Measurements from ENCODE around the gene YKT6.

The YKT6 gene

GRCh38 chr7:44222074-44222473 lies 21.3 kb downstream of the YKT6 start:
- no peak overlapping the region for H3K4me3 ChIP-seq (replicated peaks in 1 of 2; ENCODE audit: low read depth in 2 of 2, low read length in 2 of 2)
- no peak for DNase-seq (ENCODE audit: low read depth in 2 of 2)
- no peak for TF ChIP-seq CTCF (IDR thresholded peaks at IDR 0.05; ENCODE audit: low read depth, low read length)

- no peak for TF ChIP-seq CTCF (IDR thresholded peaks at IDR 0.05; ENCODE audit: low read depth, low read length)
- H3K4me3 ChIP-seq (replicated peaks in 1 of 2; ENCODE audit: low read depth in 2 of 2, low read length in 2 of 2), result no peak overlapping the region
- DNase-seq (ENCODE audit: low read depth in 2 of 2), result no peak
These were observed 22.0 kb downstream of the YKT6 start for GRCh38 chr7:44222776-44223261.

- H3K4me3 ChIP-seq (replicated peaks in 1 of 2; ENCODE audit: low read depth in 2 of 2, low read length in 2 of 2), result no peak overlapping the region
- DNase-seq (ENCODE audit: low read depth in 2 of 2), result no peak
- no peak for TF ChIP-seq CTCF (IDR thresholded peaks at IDR 0.05; ENCODE audit: low read depth, low read length)
These were observed 22.7 kb downstream of the YKT6 start for GRCh38 chr7:44223362-44224079.

- TF ChIP-seq CTCF (IDR thresholded peaks at IDR 0.05; ENCODE audit: low read depth, low read length), result no peak
- DNase-seq (ENCODE audit: low read depth in 2 of 2), result no peak
- no peak overlapping the region for H3K4me3 ChIP-seq (replicated peaks in 1 of 2; ENCODE audit: low read depth in 2 of 2, low read length in 2 of 2)
These were observed 23.5 kb downstream of the YKT6 start for GRCh38 chr7:44224080-44224973.

GRCh38 chr7:44224974-44225565 lies 24.3 kb downstream of the YKT6 start:
- TF ChIP-seq CTCF (IDR thresholded peaks at IDR 0.05; ENCODE audit: low read depth, low read length), result no peak
- DNase-seq (ENCODE audit: low read depth in 2 of 2), result no peak
- H3K4me3 ChIP-seq (replicated peaks in 1 of 2; ENCODE audit: low read depth in 2 of 2, low read length in 2 of 2), result no peak overlapping the region

GRCh38 chr7:44225566-44226395 lies 25.0 kb downstream of the YKT6 start:
- H3K4me3 ChIP-seq (replicated peaks in 1 of 2; ENCODE audit: low read depth in 2 of 2, low read length in 2 of 2), result no peak overlapping the region
- TF ChIP-seq CTCF (IDR thresholded peaks at IDR 0.05; ENCODE audit: low read depth, low read length), result no peak
- no peak for DNase-seq (ENCODE audit: low read depth in 2 of 2)
